ENCODE measurements around the gene TCTA. TPM values are rescaled to one million over a fixed set of nuclear protein-coding genes. Genes with fewer than 3 reads are reported as not detected.

The TCTA gene
- total RNA-seq, 4 donors from 2014 or later = 22.0 to 29.8 (median 26.2) TPM

DNA sequence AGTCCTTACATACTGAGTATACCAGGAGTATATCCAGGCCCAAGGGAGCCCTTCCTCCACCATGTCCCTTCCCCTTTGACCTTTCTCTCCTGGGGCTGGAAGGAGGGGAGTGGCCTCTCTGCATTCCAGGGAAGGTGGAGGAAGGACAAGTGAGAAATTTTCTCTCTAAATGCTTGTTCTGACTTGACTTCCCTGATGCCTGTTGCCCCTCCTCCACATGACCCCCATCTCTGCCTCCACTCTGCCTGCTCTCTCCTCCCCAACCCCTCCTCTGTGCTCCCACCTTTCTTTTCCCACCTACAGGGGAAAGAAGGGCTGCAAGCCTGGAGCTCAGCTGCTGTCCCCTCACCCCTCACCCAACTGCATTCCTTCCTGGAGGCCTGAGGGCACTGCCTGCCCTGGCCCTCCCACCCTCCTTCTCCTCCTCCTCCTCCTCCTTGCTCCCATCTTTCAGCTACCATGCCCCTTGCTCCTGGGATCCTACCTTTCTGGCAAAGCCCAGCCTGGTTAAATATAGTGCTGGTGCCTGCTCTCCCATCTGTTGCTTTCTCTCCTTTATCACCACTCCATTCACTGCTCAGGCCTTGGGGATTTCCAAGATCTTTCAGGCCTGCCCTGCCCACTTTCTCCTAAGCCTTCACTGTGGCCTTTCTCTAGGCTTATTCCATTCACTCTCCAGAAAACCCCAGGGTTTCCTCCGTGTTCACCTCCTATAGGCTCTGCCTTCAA lies 49.4 kb downstream of the TCTA start:
- H3K9me3 ChIP-seq = no peaks in the 10 kb centered on the region
- H3K27me3 ChIP-seq = no peaks in the 10 kb centered on the region
- TF ChIP-seq EP300 (IDR thresholded peaks at IDR 0.05) = no peak
- TF ChIP-seq POLR2AphosphoS5 (IDR thresholded peaks at IDR 0.05) = no peak
- TF ChIP-seq CTCF (IDR thresholded peaks at IDR 0.05) = no peak
- TF ChIP-seq POLR2A (IDR thresholded peaks at IDR 0.05; ENCODE audit: low read depth) = no peak
- no peak overlapping the region for H3K4me3 ChIP-seq
- H3K4me1 ChIP-seq = peaks cover 8 to 26% (median 12%) of the 10 kb centered on the region in 4 donors
- WGBS = 29% methylated on average over 1 of the region's 1 CpG
- no peaks in the 10 kb centered on the region for H3K36me3 ChIP-seq
- no peak for DNase-seq (ENCODE audit: extremely low spot score)
- intact Hi-C loops (cut with DNase I) = no loop called here
- peak overlapping the region in 2 of 4 donors; percentile 7 to 17 for H3K27ac ChIP-seq (replicated peaks in 1 of 4)

GRCh38 chr3:49462222-49462621 lies 50.0 kb downstream of the TCTA start:
- TF ChIP-seq EP300 (IDR thresholded peaks at IDR 0.05) = no peak
- TF ChIP-seq POLR2AphosphoS5 (IDR thresholded peaks at IDR 0.05) = no peak
- TF ChIP-seq CTCF (IDR thresholded peaks at IDR 0.05) = no peak
- TF ChIP-seq POLR2A (IDR thresholded peaks at IDR 0.05; ENCODE audit: low read depth) = no peak
- no peak for DNase-seq (ENCODE audit: extremely low spot score)
- peak overlapping the region in 2 of 4 donors; percentile 7 to 17 for H3K27ac ChIP-seq (replicated peaks in 1 of 4)
- H3K9me3 ChIP-seq = no peaks in the 10 kb centered on the region
- H3K4me3 ChIP-seq = no peak overlapping the region
- 84% methylated on average over 3 of the region's 3 CpGs for WGBS
- no peaks in the 10 kb centered on the region for H3K36me3 ChIP-seq
- intact Hi-C loops (cut with DNase I) = no loop called here
- H3K4me1 ChIP-seq = peaks cover 8 to 26% (median 12%) of the 10 kb centered on the region in 4 donors
- no peaks in the 10 kb centered on the region for H3K27me3 ChIP-seq

DNA sequence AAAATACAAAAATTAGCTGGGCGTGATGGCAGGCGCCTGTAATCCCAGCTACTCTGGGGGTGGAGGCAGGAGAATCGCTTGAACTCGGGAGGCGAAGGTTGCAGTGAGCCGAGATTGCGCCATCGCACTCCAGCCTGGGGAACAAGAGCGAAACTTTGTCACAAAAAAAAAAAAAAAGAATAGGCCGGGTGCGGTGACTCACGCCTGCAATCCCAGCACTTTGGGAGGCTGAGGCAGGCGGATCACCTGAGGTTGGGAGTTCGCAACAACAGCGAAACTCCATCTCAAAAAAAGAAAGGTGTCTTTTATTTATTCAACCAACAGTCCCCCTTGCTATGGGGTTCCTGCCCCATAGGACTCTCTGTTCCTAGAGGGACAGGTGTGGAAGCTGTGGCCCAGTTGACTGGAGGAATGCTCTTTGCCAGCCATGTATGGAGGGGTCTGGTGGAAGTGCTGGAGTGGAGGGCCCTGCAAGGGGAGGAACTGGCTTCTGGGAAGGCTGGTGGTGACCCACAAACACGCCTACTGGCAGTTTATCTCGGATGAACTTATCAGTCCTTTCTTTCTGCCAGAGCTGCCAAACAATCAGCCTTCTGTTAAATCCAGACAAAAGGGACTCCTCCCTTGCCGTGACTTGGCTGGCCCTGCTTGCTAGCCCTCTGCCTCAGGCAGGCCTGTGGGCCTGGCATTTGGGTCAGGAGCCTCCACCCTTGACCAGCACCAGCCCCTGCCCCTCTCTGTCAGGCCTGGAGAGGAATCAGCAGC lies 53.2 kb downstream of the TCTA start:
- no peaks in the 10 kb centered on the region for H3K36me3 ChIP-seq
- no peak overlapping the region for H3K4me3 ChIP-seq
- DNase-seq (ENCODE audit: extremely low spot score) = no peak
- no peak for TF ChIP-seq POLR2AphosphoS5 (IDR thresholded peaks at IDR 0.05)
- no peak for TF ChIP-seq POLR2A (IDR thresholded peaks at IDR 0.05; ENCODE audit: low read depth)
- TF ChIP-seq EP300 (IDR thresholded peaks at IDR 0.05) = no peak
- TF ChIP-seq CTCF (IDR thresholded peaks at IDR 0.05) = no peak
- H3K4me1 ChIP-seq = peaks cover 30 to 38% (median 34%) of the 10 kb centered on the region in 4 donors
- H3K9me3 ChIP-seq = no peaks in the 10 kb centered on the region
- H3K27me3 ChIP-seq = no peaks in the 10 kb centered on the region
- intact Hi-C loops (cut with DNase I) = no loop called here
- WGBS = 90% methylated on average over 17 of the region's 18 CpGs
- peak overlapping the region; percentile 12 to 96 (median 35) for H3K27ac ChIP-seq (replicated peaks in 1 of 4)

Other genes with a start within 250 kb of the TCTA start
- gene CCDC71, start 246.1 kb upstream of the TCTA start, total RNA-seq = 10 to 100 TPM; 19.9 to 25.6 (median 23.7) TPM
- gene KLHDC8B, start 240.8 kb upstream of the TCTA start, total RNA-seq = 100 to 1,000 TPM in 1 of 4 donors, 10 to 100 TPM in 3; 78.6 to 190 (median 91.2) TPM
- gene C3orf62, start 135.2 kb upstream of the TCTA start, total RNA-seq = 1 to 10 TPM; 3.1 to 8.7 (median 5.8) TPM
- gene USP4, start 72.4 kb upstream of the TCTA start, total RNA-seq = 10 to 100 TPM; 17.9 to 35.7 (median 24.3) TPM
- gene GPX1, start 54.1 kb upstream of the TCTA start, total RNA-seq = 100 to 1,000 TPM; 154 to 295 (median 226) TPM
- gene RHOA, start 447 bp upstream of the TCTA start, total RNA-seq = 100 to 1,000 TPM; 380 to 521 (median 480) TPM
- gene AMT, start 10.1 kb downstream of the TCTA start, total RNA-seq = 1 to 10 TPM; 1.7 to 5.8 (median 3.8) TPM
- gene NICN1, start 16.9 kb downstream of the TCTA start, total RNA-seq = 10 to 100 TPM in 1 of 4 donors, 1 to 10 TPM in 3; 4.5 to 11.4 (median 7.4) TPM
- gene DAG1, start 57.8 kb downstream of the TCTA start, total RNA-seq = 100 to 1,000 TPM in 3 of 4 donors, 10 to 100 TPM in 1; 89.3 to 190 (median 135) TPM
- 1 to 10 TPM in 1 of 4 donors, under 1 TPM in 3; 0.42 to 1.7 (median 0.78) TPM for gene BSN, start 142.1 kb downstream of the TCTA start, total RNA-seq

Measured in esophagus muscularis mucosa (tissue), 4 donors.